ENCODE measurements around the gene GTF3C5. TPM values are rescaled to one million over a fixed set of nuclear protein-coding genes. Genes with fewer than 3 reads are reported as not detected.

GTF3C5 gene
- total and polyA plus RNA-seq, 9 of the 15 experiments (the other 6 are each of a cell fraction or from before 2014, with no cell fraction given): 3.8 to 118 (median 83.7) TPM

DNA sequence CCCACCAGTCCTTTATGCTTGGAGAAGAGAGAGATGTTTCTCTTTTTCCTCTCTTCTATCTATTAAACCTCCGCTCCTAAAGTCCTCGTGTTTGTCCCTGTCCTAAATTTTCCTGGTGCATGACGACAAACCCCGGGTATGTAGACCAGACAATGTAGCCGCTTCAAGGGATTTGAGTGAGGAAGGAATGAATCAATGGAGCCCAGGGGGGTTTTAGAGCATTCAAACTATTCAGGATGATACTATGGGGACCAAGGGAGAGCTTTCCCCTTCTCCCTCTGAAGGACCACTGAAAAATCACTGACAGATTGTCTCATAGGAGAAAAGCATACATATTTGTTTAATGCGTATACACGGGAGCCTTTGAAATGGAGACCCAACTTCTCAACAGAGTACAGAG, 49.4 kb downstream of the GTF3C5 start:
- Histone ChIP-seq H3K79me2 (ENCODE audit: control insufficient read depth, insufficient read depth, low read length) (no peaks in the 10 kb centered on the region), H3K27me3 (ENCODE audit: control insufficient read depth in 2 of 2, insufficient read depth in 2 of 2, low read length in 2 of 2) (peaks cover 23 to 33% of the 10 kb centered on the region in 2 experiments), H3K4me3 (no peak overlapping the region), H3K9ac (ENCODE audit: insufficient read depth in 1 of 2, low read depth in 2 of 2, low read length in 2 of 2) (no peak overlapping the region), H3K4me1 (replicated peaks in 1 of 2; ENCODE audit: control insufficient read depth in 2 of 2, insufficient read depth in 2 of 2, low read length in 2 of 2) (no peaks in the 10 kb centered on the region; a peak in 1 of 5 replicates), H3K4me2 (ENCODE audit: insufficient read depth, low read length) (no peak overlapping the region), H3K36me3 (ENCODE audit: control insufficient read depth, insufficient read depth, low read length) (no peaks in the 10 kb centered on the region), H3K27ac (ENCODE audit: extremely low read depth, low read depth, low read length) (no peak overlapping the region), H4K20me1 (replicated peaks; ENCODE audit: control insufficient read depth, insufficient read depth, low read length) (no peaks in the 10 kb centered on the region), H2AFZ (ENCODE audit: low read depth, low read length) (no peak overlapping the region), H3K9me1 (ENCODE audit: control insufficient read depth, insufficient read depth, low read length) (no peaks in the 10 kb centered on the region), H3K9me3 (replicated peaks; ENCODE audit: control insufficient read depth, insufficient read depth, low read depth, low read length) (no peaks in the 10 kb centered on the region)
- ATAC-seq (no peak), DNase-seq (ENCODE audit: extremely low read depth in 1 of 4, low spot score in 3 of 4) (no peak), FAIRE-seq (no peak)
- TF ChIP-seq TFAM (CRISPR knock-in tag; conservative IDR thresholded peaks at IDR 0.05) (no peak), EHMT2 (IDR thresholded peaks at IDR 0.05) (no peak), SRF (CRISPR knock-in tag; IDR thresholded peaks at IDR 0.05) (no peak), SMAD3 (CRISPR knock-in tag; conservative IDR thresholded peaks at IDR 0.05) (no peak), ZNF146 (CRISPR knock-in tag; IDR thresholded peaks at IDR 0.05; ENCODE audit: unreplicated experiment) (no peak), ZNF444 (CRISPR knock-in tag; IDR thresholded peaks at IDR 0.05) (no peak), HNRNPK (IDR thresholded peaks at IDR 0.05; ENCODE audit: low read depth, low read length, poor library complexity, severe bottlenecking) (no peak), KHSRP (IDR thresholded peaks at IDR 0.05) (no peak), ZNF354B (CRISPR knock-in tag; IDR thresholded peaks at IDR 0.05) (no peak), TEAD2 (tag; IDR thresholded peaks at IDR 0.05) (no peak), KLF10 (CRISPR knock-in tag; IDR thresholded peaks at IDR 0.05) (no peak), HDAC8 (tag; IDR thresholded peaks at IDR 0.05) (no peak), CXXC5 (CRISPR knock-in tag; IDR thresholded peaks at IDR 0.05) (no peak), ZBTB7A (IDR thresholded peaks at IDR 0.05; ENCODE audit: borderline replicate concordance, control insufficient read depth, low read depth, low read length) (no peak), SNIP1 (IDR thresholded peaks at IDR 0.05; ENCODE audit: low read depth) (no peak), TBL1XR1 (IDR thresholded peaks at IDR 0.05; ENCODE audit: low read length in 2 of 2) (no peak), BRF1 (IDR thresholded peaks at IDR 0.05; ENCODE audit: borderline replicate concordance, extremely low read depth, insufficient read length) (no peak)
- TF ChIP-seq, protein P1, sequence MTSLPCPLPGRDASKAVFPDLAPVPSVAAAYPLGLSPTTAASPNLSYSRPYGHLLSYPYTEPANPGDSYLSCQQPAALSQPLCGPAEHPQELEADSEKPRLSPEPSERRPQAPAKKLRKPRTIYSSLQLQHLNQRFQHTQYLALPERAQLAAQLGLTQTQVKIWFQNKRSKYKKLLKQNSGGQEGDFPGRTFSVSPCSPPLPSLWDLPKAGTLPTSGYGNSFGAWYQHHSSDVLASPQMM (CRISPR knock-in tag; IDR thresholded peaks at IDR 0.05): no peak
- TF ChIP-seq, protein P2, sequence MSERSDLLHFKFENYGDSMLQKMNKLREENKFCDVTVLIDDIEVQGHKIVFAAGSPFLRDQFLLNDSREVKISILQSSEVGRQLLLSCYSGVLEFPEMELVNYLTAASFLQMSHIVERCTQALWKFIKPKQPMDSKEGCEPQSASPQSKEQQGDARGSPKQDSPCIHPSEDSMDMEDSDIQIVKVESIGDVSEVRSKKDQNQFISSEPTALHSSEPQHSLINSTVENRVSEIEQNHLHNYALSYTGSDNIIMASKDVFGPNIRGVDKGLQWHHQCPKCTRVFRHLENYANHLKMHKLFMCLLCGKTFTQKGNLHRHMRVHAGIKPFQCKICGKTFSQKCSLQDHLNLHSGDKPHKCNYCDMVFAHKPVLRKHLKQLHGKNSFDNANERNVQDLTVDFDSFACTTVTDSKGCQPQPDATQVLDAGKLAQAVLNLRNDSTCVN (CRISPR knock-in tag; IDR thresholded peaks at IDR 0.05): no peak
- TF ChIP-seq, protein P3, sequence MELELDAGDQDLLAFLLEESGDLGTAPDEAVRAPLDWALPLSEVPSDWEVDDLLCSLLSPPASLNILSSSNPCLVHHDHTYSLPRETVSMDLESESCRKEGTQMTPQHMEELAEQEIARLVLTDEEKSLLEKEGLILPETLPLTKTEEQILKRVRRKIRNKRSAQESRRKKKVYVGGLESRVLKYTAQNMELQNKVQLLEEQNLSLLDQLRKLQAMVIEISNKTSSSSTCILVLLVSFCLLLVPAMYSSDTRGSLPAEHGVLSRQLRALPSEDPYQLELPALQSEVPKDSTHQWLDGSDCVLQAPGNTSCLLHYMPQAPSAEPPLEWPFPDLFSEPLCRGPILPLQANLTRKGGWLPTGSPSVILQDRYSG (tag; conservative IDR thresholded peaks at IDR 0.05; ENCODE audit: low read depth): no peak
- intact Hi-C loops (cut with micrococcal nuclease): no loop called here
- CTCF ChIA-PET (ENCODE audit: low intra/inter-chr PET ratio): no interaction called here
- in situ Hi-C loops (cut with MboI): no loop called here
- POLR2A ChIA-PET: interaction anchor here (0.8 to 0.9 kb wide), 2 partner anchors 9 to 24 kb away, joined by 3 to 8 read pairs; no protein-coding TSS in a partner anchor
- no TSS peak for BruUV-seq (replicated peaks)
- 25% methylated on average over 7 of the region's 7 CpGs for WGBS (ENCODE audit: insufficient coverage, low coverage, missing lambda C conversion rate)
